DMS 273 (cell line): Measurements from ENCODE around the gene SYS1.

Experiments
- DNase-seq: peaks from one replicate; lab custom pipeline; 2025; ENCODE audit not compliant: unreplicated experiment; lab: John Stamatoyannopoulos, UW

The SYS1 gene

DNA sequence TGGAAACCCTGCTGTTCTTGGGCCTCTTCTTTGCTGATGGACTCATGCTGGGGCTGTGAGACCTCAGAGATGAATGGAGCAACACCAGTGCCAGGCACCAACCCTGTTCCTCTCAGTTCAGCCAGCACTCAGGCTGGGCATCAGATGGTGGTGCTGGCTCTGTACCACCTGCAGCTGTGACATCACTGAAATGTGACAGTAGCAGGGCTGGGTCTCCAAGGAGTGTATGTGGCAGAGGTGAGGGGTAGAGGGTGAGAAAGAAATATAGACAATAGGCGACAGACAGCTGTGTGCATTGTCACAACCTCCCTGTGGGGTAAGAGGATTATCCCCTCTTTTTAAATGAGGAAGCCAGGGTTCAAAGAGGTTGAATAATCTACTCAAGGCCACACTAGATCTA, 15.2 kb downstream of the SYS1 start, which contains the start of gene TP53TG5:
Gene TP53TG5, minus strand, starts transcription at position 135 of the 400 bp plus-strand sequence. Its CDS starts 89 bp downstream, at position 46.
- DNase-seq, result no peak

GRCh38 chr20:45387274-45387673, 24.3 kb downstream of the SYS1 start:
- no peak for DNase-seq

DNA sequence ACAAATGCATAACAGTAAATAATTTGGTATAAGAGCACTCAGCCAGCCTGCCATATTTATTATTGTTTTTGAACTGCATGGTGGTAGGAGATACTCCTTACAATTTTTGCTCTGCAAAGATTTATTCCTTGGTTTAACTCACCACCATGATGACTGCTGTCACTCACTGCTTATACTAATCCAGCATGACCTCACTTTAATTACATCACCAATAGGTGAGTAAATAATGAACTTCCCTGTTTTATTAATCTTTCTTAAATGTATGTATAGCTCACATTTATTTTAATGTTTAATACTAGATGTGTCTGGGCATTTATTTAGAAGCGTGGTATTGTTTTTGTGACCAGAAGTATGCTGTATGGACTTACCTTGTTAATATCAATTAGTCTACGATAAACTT, 28.0 kb downstream of the SYS1 start:
- DNase-seq, result no peak

DNA sequence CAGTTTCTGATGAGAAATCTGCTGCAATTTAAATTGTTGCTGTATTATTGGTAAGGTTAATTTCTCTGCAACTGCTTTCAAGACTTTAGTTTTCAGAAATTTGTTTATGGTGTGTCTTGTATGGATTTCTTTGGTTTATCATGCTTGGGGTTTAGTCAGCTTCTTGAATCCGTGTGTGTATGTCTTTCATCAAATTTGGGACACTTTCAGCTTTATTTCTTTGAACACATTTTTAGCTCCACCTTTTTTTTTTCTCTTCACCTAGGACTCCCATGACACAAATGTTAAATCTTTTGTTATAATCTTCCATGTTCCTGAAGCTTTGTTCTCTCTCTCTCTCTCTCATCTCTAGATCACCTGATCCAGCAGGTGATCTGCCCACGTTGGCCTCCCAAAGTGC, 28.6 kb downstream of the SYS1 start:
- no peak for DNase-seq

- peak; percentile 9 for DNase-seq
Observed at GRCh38 chr20:45392733-45393132, 29.8 kb downstream of the SYS1 start.

DNA sequence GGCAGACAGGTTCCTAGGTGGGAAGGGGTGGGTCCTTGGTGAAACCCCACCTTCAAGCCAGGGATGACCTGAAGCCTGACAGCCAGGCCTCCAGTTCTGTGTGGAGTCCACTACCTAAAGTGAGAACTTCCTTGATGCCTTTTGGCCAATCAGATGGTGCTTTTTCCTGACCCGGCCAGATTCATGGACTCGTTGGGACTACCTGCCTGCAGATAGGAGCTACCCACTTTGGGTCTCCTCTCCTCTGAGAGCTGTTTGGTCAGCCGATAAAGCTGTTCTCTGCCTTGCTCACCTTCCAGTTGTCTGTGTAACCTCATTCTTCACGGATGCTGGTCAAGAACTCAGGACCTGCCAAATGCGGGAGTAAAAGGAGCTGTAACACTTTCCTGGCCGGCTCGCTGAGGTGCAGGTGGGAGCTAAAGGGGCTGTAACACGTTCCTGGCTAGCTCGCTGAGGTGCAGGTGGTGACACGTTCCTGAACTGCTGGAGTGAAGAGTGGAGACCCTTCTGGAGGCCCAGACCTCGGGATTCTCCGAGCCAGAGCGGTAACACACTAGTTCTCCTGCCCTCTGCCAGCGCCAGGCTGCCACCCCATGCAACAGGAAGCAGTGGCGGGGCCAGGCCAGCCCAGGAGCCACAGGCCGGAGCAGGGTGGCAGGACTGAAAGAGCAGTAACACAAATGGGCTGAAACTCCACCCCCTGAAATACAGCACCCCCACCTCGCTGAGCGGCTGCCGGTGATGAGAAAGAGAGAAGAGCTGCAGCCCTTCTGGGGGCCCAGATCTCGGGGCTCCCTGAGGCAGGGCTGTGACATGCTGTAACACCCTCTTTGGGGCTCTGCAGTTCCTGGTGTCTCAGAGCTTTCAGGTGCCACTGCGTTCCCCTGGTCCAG, 31.5 kb downstream of the SYS1 start:
- DNase-seq, result no peak

DNA sequence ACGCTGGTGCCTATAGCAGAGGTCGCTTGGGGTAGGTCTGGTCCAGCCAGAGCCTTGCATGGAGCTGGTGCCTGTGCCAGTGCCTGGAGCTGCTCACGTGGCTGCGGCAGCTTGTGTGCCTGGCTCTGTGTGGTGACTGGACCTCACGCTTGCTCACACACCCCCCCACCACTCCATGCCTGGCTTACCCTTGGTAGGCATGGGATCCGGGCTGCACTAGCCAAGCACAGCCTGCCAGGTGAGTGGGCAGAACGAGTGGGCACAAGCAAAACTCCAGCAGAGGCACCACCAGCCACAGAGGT, 32.1 kb downstream of the SYS1 start:
- no peak for DNase-seq

DNA sequence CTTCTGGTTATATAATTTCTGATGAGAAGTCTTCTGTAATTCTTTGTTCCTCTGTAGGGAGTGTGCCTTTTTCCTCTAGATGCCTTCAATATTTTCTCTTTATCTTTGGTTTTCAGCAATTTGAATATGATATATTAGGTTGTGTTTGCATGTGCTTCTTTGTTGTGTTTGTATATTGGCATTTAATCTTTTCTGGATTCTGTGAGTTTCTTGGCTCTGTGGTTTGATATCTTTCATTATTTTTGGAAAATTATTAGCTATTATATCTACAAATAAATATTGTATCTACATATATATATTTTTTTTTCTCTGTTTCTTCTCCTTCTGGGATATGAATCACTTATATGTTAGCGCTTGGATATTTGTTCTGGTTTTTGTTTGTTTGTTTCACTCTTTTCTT, 36.1 kb downstream of the SYS1 start:
- DNase-seq, result no peak

- DNase-seq, result no peak
Observed at GRCh38 chr20:45400346-45401031, 37.5 kb downstream of the SYS1 start.

DNA sequence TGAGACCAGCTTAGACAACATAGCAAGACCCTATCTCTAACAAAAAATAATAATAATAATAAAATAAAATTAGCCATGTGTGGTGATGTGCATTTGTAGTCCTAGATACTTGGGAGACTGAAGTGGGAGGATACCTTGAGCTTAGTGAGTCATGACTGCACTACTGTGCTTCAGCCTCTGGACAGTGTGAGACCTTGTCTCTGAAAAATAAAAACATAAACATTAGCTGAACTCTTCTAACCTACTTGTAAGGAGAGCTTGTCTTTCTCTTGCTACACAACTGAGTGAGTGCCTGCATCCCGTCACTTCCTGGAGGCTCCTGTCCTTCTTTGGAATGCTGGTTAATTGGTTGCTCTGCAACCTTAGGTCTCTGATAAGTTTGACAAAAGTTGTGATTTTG, 40.0 kb downstream of the SYS1 start:
- no peak for DNase-seq

- DNase-seq, result no peak
Observed at GRCh38 chr20:45404438-45404837, 41.5 kb downstream of the SYS1 start.

DNA sequence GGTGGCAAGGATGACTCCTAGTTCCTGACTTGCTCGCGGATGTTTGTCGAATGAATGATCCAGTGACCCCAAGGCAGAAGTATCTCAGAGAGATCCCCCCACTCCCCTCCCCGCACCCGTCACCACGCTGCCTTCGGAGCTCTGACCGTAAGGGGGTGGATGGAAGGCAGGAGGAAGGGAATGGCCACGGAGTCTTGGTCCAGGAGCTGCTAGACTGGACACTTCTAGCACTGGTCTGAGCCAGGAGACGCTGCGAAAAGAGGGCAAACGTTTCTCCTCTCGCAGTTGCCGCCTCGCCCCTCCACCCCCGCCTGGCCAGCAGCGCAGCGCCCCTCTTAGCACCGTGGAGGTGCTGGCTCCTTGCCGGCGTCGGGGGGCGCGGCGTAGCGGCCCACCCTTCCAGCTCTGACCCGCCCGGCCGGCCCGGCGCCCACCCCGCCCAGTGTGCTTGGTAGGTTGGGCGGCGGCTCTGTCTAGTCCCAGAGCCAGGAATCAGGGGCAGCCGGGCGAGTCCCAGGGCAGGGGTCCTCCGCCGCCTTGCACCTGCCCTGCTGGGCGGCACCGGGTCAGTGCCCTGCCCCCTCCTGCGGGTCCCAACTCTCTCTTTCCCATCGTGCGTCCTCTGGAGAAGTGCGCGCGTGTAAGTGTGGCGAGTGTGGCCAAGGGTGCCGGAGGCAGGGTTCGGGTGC, 42.8 kb downstream of the SYS1 start:
- DNase-seq, result no peak

DNA sequence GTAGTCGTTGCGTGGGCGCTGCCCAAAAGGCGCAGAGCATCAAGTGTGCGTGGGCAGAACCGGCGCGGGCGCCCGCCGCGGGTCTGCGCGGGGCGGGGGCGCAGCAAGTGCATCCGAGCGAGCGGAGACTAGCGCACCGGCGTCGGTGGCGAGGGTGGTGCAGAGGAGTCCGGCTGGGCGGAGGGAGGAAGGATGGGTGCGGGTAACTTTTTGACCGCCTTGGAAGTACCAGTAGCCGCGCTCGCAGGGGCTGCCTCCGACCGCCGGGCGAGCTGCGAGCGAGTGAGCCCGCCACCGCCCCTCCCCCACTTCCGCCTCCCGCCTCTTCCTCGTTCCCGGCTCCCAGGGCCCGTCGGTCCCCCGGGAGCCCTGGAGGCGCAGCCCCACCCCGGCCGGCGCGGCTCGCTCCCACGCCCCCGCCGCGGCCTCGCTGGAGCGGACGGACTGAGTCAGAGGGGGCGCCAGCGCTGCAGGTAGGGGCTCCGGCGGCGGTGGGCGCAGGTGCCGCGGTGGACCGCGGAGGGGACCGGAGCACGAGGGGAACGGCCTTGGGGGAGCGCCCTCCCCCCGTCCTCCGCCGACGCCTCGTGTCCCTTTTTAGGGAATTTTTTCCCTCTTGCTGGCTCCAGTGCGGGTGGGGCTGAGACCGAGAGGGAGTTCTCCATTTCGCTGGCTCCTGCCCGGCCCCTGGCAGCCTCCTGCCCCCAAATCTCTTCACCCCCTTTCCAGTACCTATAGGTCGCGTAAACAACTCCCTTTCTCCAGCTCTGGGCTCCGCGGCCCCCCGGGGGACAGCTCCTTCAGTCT, 43.5 kb downstream of the SYS1 start:
- peak; percentile 77 for DNase-seq

DNA sequence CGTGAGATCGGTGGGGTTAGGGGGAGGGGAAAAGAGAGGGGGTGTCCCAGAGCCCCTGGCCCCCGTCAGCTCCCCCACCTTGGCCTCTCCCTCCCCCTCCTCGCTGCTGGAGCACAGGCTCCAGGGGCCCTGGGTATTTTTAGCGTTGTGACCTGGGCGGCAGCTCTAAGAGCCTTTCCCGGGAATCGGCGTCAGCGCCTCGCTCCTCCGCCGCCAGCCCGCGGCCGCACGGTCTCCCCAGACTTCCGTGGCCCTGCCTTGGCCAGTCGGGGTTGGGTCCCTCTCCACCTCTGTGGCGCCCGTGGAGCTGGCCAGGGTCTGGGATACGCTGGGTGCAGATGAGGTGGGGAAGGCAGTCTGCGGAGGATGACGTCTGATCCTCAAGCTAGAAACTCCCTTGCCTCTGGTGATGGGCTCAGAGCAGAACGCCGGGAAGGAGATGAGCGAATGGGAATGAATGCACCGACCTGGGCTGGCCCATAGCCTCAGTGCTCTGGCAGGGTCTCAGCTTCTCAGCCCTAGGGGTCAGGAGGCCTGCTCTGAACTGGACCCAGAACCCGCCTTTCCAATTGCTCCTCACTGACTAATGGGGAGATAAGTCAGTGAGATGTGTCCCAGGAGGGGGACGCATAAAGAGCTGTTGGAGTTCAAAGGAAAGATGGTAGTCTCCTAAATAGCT, 44.2 kb downstream of the SYS1 start:
- peak; percentile 63 for DNase-seq

DNA sequence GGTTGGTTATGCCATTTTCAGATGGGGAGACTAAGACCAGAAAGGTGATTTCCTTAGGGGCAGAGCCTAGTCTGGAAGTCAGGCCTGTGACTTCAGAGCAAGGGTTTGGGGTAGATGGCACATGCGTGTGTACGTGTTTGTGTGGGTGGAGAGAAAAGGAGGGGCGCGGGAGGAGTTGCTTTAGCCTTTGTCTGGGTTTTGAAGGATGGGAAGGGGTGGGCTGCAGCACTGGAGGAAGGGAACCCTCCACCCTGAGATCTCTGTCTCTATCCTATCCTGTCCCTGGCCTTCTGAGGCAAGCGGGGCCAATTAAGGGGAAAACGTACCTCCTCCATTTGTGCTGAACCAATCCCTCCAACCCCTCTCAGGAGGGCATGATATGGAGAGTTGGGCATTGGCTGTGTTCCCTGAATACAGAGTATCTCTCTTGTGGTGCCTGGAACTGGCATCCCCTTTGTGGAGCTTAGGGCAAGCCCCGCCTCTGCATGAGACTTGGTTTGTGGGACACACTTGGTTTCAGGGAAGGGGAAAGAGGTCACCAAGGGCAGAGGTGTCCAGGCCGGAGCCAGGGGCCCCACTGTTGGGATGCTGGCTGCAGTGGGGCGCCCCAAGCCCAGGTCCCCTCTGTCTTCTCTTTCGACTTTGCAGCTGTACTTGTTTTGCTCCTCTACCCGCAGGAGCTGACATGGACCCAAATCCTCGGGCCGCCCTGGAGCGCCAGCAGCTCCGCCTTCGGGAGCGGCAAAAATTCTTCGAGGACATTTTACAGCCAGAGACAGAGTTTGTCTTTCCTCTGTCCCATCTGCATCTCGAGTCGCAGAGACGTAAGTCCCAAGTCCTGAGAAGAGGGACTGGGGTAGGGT, 45.1 kb downstream of the SYS1 start, which contains the start of gene DBNDD2:
Gene DBNDD2, plus strand, starts transcription at position 507 of the 863 bp plus-strand sequence. Its CDS starts 179 bp downstream, at position 686.
- no peak for DNase-seq

DNA sequence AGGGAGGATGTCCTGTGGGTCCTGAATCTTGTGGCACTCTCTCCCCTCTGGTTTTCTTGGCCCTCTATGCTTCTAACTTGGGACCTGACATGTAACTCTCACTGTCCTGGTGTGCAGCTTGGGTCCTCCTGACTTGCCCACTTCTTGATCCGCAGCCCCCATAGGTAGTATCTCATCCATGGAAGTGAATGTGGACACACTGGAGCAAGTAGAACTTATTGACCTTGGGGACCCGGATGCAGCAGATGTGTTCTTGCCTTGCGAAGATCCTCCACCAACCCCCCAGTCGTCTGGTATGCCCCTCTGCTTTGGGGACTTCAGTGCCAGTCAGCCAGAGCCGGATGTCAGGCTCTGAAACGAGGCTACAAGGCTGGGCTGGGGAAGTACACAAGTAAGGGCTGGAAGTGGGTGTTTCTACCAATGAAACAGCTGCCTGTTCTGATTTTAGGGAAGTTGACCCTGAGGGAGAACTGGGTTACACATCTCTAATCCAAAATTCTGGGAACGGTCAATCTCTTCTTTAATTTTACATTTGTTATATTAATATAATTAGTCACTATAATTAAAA, 45.8 kb downstream of the SYS1 start:
- DNase-seq, result no peak

- DNase-seq, result no peak
Observed at GRCh38 chr20:45409521-45410272, 46.7 kb downstream of the SYS1 start.

DNA sequence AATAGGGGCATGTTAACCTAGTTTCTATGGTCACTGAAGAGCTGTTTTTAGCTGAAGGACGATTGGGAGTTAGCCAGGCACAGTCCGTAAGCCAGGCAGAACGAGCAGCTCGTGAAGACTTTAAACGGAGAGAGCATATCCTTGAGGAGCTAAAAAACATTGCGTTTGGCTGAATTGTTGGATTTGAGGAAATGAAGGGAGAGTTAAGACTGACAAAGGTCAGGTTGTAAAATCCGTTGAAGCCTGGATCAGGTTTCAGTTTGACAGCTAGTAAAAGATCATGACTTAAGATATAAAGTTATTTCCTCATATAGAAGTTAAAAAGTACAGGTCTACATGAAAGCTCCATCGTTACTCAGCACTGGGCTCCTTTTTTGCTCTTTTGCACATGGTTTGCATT, 47.9 kb downstream of the SYS1 start:
- no peak for DNase-seq
